ENCODE data around the gene MSI1. TPM values are rescaled to one million over a fixed set of nuclear protein-coding genes. Genes with fewer than 3 reads are reported as not detected.
A peak's percentile ranks its signal among the peaks of the same experiment; 100 is the strongest.

MSI1 gene
- total and polyA plus RNA-seq, 9 donors: 0.83 to 4.9 (median 1.9) TPM

DNA sequence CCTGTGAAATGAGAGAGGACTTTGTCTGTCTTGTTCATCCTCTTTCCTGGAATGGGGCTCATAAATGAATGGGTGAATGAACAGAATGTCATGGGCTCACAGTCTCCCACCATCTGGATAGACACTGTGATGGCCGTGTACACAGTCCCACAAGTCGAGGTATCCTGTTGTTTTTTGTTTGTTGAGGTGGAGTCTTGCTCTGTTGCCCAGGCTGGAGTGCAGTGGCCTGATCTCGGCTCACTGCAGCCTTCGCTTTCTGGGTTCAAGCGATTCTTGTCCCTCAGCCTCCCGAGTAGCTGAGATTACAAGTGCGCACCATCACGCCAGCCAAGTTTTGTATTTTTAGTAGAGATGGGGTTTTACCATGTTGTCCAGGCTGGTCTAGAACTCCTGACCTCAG is 25.3 kb downstream of the MSI1 start:
- TF ChIP-seq, protein P1, sequence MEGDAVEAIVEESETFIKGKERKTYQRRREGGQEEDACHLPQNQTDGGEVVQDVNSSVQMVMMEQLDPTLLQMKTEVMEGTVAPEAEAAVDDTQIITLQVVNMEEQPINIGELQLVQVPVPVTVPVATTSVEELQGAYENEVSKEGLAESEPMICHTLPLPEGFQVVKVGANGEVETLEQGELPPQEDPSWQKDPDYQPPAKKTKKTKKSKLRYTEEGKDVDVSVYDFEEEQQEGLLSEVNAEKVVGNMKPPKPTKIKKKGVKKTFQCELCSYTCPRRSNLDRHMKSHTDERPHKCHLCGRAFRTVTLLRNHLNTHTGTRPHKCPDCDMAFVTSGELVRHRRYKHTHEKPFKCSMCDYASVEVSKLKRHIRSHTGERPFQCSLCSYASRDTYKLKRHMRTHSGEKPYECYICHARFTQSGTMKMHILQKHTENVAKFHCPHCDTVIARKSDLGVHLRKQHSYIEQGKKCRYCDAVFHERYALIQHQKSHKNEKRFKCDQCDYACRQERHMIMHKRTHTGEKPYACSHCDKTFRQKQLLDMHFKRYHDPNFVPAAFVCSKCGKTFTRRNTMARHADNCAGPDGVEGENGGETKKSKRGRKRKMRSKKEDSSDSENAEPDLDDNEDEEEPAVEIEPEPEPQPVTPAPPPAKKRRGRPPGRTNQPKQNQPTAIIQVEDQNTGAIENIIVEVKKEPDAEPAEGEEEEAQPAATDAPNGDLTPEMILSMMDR (IDR thresholded peaks at IDR 0.05): no peak
- TF ChIP-seq EP300 (IDR thresholded peaks at IDR 0.05) (no peak), POLR2A (IDR thresholded peaks at IDR 0.05) (no peak)
- DNase-seq: no peak
- Histone ChIP-seq H3K4me1 (ENCODE audit: insufficient read depth) (peaks cover 7% of the 10 kb centered on the region), H3K36me3 (no peaks in the 10 kb centered on the region), H3K9me3 (no peaks in the 10 kb centered on the region), H3K27ac (no peak overlapping the region), H3K4me3 (no peak overlapping the region), H3K27me3 (no peaks in the 10 kb centered on the region)
- intact Hi-C loops (cut with DNase I): no loop called here
- 82 to 92% (median 84%) methylated on average over 8 of the region's 8 CpGs for WGBS, 3 donors

DNA sequence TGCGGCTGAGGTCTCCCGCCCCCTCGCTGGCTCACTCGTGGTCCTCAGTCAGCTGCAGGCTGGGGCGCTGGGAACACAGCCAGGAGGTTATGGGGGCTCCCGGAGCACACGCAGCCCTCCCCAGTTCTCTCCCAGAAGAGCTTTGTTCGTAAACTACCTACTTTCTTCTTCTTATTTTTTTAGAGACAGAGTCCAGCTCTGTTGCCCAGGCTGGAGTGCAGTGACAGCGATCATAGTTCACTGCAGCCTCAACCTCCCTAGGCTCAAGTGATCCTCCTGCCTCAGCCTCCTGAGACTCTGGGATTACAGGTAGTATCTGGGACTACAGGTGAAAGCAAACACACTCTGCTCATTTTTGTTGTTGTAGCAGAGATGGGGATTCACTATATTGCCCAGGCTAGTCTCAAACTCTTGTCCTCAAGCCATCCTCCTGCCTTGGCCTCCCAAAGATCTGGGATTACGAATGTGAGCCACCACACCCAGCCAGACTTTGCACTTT is 25.9 kb downstream of the MSI1 start:
- WGBS, 3 donors: 29 to 39% (median 35%) methylated on average over 10 of the region's 10 CpGs

DNA sequence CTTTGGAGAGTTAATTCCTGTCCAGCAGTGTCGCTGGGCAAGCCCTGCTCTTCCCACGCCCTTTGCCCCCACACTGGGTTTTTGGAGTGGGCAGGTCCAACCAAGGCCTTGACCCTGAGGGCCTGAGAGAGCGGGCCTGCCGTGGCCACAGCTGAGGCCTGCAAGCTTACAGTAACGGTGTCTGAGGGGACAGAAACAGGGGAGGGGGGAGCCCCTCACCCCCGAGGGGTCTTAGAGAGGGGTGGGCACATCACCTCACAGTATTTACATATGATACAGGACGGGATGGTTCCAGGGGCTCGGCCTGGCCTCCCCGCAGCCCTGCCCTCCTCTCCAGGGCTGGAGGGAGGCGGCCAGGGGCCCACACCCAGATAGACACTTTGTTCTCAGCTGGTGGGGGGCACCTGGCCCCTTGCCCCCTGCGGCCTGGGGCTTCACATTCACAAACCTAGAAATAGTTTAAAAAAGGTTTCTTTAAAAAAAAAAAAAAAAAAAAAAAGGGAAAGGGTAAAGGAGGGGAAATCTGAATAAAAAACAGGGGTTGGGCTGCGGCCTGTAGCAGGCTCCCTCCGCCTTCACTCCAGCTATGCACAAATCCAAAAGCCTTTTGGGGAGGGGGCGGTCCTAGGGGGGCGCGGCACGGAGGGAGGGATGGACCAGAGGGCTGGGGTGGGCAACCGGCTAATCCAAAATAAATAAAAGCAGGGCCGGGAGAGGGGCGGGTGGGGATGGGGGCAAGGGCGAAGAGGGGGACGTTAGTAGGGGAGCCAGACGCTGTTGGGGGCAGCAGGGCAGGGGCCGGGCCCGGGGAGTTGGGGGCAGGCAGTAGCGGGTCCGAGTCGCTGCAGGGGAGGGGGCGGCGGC is 26.6 kb downstream of the MSI1 start:
- H3K9me3 ChIP-seq: no peaks in the 10 kb centered on the region
- intact Hi-C loops (cut with DNase I): no loop called here
- WGBS, 3 donors: 13 to 33% (median 26%) methylated on average over 29 to 30 of the region's 30 CpGs
- no peak overlapping the region for H3K27ac ChIP-seq
- H3K4me3 ChIP-seq: no peak overlapping the region
- peaks cover 7% of the 10 kb centered on the region for H3K4me1 ChIP-seq (ENCODE audit: insufficient read depth)
- peak in 2 of 5 donors; percentile 40 to 49 for DNase-seq
- TF ChIP-seq, protein P1 (IDR thresholded peaks at IDR 0.05): no peak
- no peak for TF ChIP-seq EP300 (IDR thresholded peaks at IDR 0.05)
- TF ChIP-seq POLR2A (IDR thresholded peaks at IDR 0.05): no peak
- H3K27me3 ChIP-seq: no peaks in the 10 kb centered on the region
- H3K36me3 ChIP-seq: no peaks in the 10 kb centered on the region

More for the DNA sequence above, 25.9 kb downstream of the MSI1 start:
- no peak overlapping the region for H3K27ac ChIP-seq
- H3K4me1 ChIP-seq (ENCODE audit: insufficient read depth): peaks cover 7% of the 10 kb centered on the region
- H3K27me3 ChIP-seq: no peaks in the 10 kb centered on the region
- peak in 1 of 5 donors; percentile 47 for DNase-seq
- no peaks in the 10 kb centered on the region for H3K36me3 ChIP-seq
- H3K4me3 ChIP-seq: no peak overlapping the region
- no peaks in the 10 kb centered on the region for H3K9me3 ChIP-seq
- intact Hi-C loops (cut with DNase I): no loop called here
- TF ChIP-seq EP300 (IDR thresholded peaks at IDR 0.05) (no peak), POLR2A (IDR thresholded peaks at IDR 0.05) (no peak)
- TF ChIP-seq, protein P1 (IDR thresholded peaks at IDR 0.05): no peak

- 92 to 96% (median 92%) methylated on average over 4 of the region's 4 CpGs for WGBS, 3 donors
- peaks cover 9% of the 10 kb centered on the region for H3K4me1 ChIP-seq (ENCODE audit: insufficient read depth)
- H3K4me3 ChIP-seq: no peak overlapping the region
- TF ChIP-seq, protein P1 (IDR thresholded peaks at IDR 0.05): no peak
- no peak for TF ChIP-seq POLR2A (IDR thresholded peaks at IDR 0.05)
- TF ChIP-seq EP300 (IDR thresholded peaks at IDR 0.05): no peak
- no peak for DNase-seq
- H3K27me3 ChIP-seq: no peaks in the 10 kb centered on the region
- H3K36me3 ChIP-seq: no peaks in the 10 kb centered on the region
- intact Hi-C loops (cut with DNase I): no loop called here
- H3K9me3 ChIP-seq: no peaks in the 10 kb centered on the region
- H3K27ac ChIP-seq: no peak overlapping the region
Measured at GRCh38 chr12:120339256-120339655, 29.7 kb downstream of the MSI1 start.

All from ovary (tissue), 9 donors.